HL-60/S4 treated with retinoic acid at 250 ng/mL for 4 days and 3 days (cell line): ENCODE results near the gene PRLHR.

Source experiments
- in situ Hi-C: fragments of 300-500 bp; cut with MboI; formaldehyde crosslinking; loops from 2 replicates; pipeline ENCODE4 v1.7.0; 2022; ENCODE audit warnings: low sequenced_read_pairs

PRLHR gene

GRCh38 chr10:118587881-118588651, 7.4 kb downstream of the PRLHR start:
- in situ Hi-C loops: no loop called here

DNA sequence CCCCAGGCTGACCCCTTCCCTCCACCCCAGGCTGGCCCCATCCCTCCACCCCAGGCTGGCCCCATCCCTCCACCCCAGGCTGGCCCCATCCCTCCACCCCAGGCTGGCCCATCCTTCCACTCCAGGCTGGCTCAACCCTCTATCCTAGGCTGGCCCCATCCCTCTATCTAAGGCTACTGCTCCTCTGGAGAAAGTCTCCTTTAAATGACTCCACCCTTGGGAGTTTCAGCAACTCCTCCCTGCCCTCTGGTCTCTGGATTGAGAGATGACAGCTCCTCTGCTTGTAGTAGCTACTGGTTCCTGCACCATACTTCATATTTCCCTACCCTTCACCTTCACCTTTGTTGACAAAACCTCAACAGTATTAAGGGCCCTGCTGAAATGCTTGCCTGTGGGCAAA, 8.5 kb downstream of the PRLHR start:
- in situ Hi-C loops: no loop called here

DNA sequence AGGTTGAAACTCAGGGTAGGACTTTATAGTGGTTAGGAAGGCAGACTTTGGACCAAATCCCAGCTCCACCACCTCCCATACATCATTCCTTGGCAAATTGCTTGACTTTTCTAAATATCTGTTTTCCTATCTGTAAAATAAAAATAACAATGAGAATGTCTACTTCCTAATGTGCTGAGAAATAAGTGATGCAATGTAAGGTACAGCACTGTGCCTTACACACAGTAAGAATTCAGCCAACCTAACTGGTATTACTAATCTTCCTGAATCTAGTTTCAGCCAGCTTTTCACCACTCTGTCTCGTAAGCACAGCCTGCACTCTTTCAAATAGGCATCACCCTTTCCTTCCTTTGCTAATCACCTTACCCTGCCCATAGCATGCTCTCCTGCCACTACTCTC, 9.7 kb downstream of the PRLHR start:
- in situ Hi-C loops: no loop called here

- in situ Hi-C loops: no loop called here
Observed at GRCh38 chr10:118585234-118585633, 10.2 kb downstream of the PRLHR start.

- in situ Hi-C loops: no loop called here
Observed at GRCh38 chr10:118584181-118584954, 11.1 kb downstream of the PRLHR start.

GRCh38 chr10:118583611-118584010, 11.8 kb downstream of the PRLHR start:
- in situ Hi-C loops: no loop called here

DNA sequence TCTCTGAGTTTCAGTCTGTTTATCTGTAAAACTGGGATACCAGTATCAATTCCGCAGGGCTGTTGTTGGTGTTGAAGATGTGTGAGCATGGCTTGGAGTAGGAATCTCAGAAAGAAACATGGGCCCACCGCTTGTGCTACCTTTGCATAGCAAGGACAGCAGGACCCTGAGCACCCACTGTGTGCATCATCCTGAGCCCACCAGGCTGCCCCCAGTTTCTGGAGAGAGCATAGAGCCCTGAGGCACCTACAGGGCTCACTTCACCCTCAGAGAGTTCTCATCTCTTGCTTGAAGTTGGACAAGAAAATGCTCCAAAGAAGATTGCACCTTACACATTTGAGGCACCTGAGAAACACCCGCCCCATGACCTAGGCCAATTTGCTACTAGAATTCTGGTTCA, 12.9 kb downstream of the PRLHR start:
- in situ Hi-C loops: no loop called here

DNA sequence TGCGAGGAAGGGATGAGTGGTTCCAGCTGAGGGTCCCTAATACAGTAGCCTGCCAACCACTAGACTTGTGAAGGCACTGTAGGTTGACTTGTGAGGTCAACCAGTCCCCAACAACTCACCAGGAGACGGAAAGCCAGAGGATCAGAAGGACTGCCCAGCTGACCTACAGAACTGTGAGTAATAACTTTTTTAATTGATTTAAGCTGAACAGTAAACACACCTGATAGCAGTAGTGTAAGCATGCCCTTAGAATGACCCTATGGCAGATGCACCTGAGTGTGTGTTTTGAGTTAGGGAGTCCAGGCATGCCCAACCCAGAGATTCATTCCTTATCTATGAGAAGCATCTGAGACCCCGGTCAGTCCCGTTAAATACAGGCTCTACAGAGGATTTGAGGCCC, 14.1 kb downstream of the PRLHR start:
- in situ Hi-C loops: no loop called here

DNA sequence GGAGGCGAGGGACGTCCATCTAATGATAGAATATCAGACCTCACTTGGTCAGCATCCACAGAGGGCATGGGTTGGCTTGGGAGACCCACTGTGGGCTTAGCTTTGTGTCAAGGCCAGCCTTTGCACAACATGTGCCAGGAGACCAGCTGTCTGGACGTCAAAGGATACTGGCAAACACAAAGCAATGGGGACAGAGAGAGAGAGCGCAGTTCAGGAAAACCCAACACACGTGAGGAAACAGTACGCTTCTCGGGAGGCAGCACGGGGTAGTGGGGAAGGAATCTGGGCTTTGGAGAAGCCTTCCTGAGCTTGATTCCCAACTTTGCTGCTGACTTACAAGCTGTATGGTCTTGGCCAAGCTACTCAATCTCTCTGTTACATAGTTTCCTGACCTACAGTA, 14.7 kb downstream of the PRLHR start:
- in situ Hi-C loops: no loop called here

DNA sequence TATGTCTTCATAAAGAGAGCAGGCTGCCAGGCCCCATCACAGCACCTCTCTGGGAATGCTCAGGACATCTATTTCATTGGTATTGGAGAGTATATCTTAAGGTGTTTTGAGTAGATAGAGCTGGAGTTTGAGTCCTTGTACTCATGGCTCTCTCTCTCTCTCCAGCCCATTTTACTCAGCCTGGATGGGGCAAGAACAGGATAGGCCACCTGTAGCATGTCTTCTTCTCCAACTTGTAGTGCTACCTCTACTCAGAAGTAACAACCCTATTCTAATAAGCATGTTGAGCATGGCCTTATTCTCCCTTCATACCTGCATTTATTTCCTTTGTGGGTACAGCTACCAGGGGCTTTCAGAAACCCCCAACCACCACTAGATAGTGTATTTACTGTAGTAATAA, 21.9 kb downstream of the PRLHR start:
- in situ Hi-C loops: no loop called here

GRCh38 chr10:118572256-118573041, 23.0 kb downstream of the PRLHR start:
- in situ Hi-C loops: no loop called here

DNA sequence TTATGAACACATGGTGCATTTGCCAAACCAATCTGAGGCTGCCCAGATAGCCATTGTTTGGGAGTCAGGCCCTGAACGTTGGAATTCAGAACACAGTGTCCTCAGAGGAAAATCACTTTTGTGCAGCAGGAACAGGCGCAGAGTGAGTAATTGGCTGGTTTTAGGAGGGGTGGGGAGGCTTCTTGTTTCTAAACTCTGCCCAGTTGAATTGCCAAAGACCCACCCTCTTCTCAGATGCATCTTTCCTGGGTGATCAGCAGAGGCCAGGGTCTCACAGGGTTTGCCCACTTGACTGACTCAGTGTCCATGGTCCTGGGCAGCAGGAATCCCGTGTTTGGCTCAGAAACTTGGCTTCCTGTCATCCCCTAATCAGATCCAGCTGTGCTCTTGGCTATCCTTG, 24.3 kb downstream of the PRLHR start:
- in situ Hi-C loops: no loop called here

GRCh38 chr10:118570591-118570990, 24.9 kb downstream of the PRLHR start:
- in situ Hi-C loops: no loop called here

GRCh38 chr10:118569882-118570252, 25.6 kb downstream of the PRLHR start:
- in situ Hi-C loops: loop anchor here (10.0 kb wide), 1 partner anchor 285 kb away; no protein-coding TSS in a partner anchor

DNA sequence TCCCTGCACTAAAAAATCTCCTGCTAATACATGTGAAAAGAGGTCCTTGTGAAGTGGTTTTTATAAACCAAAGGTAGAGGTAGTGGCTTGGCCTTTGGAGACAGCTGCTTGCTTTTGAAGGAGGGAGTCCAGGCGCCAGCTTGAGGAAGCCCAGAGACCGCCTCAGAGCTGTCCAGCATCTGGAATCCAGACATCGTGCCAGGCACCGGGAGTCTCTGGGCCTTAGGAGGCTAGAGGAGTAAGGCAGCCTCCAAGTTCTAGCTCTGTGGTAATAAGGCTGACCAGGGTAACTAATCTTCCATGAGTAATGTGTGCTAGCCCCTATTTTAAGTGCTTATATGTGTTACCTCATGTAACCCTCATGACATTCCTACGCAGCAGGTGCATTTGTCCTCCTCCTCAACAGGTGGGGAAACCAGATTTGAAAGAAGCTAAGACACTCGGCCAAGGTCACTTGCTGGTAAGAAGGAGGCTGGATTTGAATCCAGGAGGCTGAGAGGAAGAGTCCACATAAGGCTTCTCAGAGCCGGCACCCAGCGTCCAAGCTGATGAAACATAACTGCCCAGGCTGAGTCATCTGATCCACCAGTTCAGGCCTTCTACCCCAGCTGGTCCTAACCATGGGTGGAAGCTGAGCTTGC, 26.1 kb downstream of the PRLHR start:
- in situ Hi-C loops: loop anchor here (10.0 kb wide), 1 partner anchor 285 kb away; no protein-coding TSS in a partner anchor

- in situ Hi-C loops: loop anchor here (10.0 kb wide), 1 partner anchor 286 kb away; no protein-coding TSS in a partner anchor
Observed at GRCh38 chr10:118568327-118568848, 27.1 kb downstream of the PRLHR start.

GRCh38 chr10:118567701-118568248, 27.7 kb downstream of the PRLHR start:
- in situ Hi-C loops: loop anchor here (10.0 kb wide), 1 partner anchor 287 kb away; no protein-coding TSS in a partner anchor

- in situ Hi-C loops: loop anchor here (10.0 kb wide), 1 partner anchor 288 kb away; no protein-coding TSS in a partner anchor
Observed at GRCh38 chr10:118566911-118567310, 28.5 kb downstream of the PRLHR start.

DNA sequence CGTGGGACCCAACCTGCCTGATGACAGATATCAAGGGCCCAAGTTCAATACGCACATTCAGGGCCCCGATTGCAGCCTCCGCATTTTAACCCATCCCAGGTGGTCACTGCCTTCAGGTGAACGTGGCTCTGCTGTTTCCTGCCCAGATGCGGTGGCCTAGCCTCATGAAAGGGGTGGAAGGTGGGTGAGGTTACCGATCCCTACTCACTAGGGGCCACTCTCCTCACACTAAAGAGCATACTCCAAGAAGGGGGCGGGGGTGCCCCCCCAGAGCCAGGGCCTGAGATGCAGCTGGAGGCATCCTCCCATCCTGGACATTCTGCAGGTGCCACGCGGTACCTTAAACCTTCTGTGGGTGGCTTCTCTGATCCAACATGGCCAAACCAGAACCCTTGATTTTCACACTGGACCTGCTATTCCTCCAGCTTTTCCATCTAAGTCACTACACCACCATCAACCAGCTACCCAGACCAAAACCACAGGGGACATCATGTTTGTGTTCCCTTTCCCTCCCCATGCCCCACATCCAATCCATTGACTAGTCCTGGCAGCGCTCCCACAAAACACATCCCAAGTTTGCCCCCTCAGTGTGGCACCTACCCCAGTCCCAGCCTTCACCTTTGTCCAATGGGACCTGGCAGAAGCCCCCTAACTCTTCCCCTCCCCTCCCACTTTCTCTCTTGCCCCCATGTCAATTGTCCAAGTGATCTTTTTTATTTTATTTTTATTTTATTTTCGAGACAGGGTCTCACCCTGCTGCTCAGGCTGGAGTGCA, 30.0 kb downstream of the PRLHR start:
- in situ Hi-C loops: loop anchor here (10.0 kb wide), 1 partner anchor 289 kb away; no protein-coding TSS in a partner anchor
